ENCODE results near the gene CCDC70. TPM values are rescaled to one million over a fixed set of nuclear protein-coding genes. Genes with fewer than 3 reads are reported as not detected.

CCDC70 gene
- not detected for total RNA-seq

DNA sequence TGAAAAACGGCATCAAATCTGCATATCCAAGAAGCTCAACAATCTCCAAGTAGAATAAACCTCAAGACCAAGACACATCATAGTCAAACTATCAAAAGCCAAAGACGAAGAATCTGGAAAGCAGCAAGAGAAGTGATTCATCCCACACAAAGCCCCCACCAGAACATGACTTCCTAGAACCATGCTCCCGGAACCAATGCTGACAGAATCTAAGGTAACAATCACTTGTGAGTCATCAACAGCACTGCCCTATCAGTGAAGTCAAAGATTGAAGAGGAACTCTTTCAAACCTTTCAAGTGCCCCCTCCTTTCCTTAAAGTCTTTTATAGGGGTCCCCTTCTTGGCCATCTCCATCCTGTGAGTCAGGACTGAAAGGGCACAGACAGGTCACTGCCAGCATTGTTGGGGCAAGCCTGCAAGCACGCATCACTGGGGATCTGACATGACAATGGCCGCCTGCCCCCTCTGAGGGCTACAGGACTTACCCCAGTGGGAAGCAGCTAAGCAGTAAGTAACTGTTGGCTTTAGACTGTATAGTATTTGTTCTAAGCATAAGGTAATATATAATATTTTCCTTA lies at the start of gene CCDC70:
CCDC70 (plus strand) TSS at position 247 of the 578 bp plus-strand sequence. CDS start 3,443 bp downstream, outside the sequence.
- Histone ChIP-seq H3K4me3 (no peak within 1 kb of the TSS), H3K27me3 (no peaks in the 10 kb centered on the region), H3K9me3 (no peaks in the 10 kb centered on the region), H3K27ac (no peak within 1 kb of the TSS), H3K36me3 (no peaks in the 10 kb centered on the region), H3K4me1 (no peaks in the 10 kb centered on the region)
- no peak for DNase-seq
- TF ChIP-seq POLR2A (IDR thresholded peaks at IDR 0.05) (no peak), CTCF (IDR thresholded peaks at IDR 0.05) (no peak)

DNA sequence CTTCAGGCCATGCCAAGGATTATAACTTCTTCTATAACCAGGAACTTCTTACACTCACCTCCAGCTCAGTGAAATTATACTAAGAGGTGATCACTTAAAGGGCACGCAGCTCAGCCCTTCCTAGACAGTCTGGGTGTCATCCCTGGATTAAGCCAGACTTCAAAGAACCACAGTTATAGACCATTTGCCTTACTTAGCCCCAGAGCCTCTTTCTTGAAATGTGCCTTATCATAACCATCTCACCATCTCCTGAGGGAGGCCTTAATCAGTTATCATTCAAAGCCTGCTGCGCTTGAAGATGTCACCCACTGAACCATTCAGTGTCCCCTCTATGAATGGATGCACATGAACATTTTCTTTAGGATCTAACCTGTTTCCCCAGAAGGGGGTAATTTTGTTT lies 47.7 kb upstream of the CCDC70 start:
- TF ChIP-seq CTCF (IDR thresholded peaks at IDR 0.05) (no peak), POLR2A (IDR thresholded peaks at IDR 0.05) (no peak)
- H3K27me3 ChIP-seq: no peaks in the 10 kb centered on the region
- H3K4me1 ChIP-seq: peaks cover 0 to 14% (median 0%) of the 10 kb centered on the region in 4 donors
- H3K4me3 ChIP-seq: no peak overlapping the region
- DNase-seq: no peak
- H3K27ac ChIP-seq: no peak overlapping the region
- no peaks in the 10 kb centered on the region for H3K9me3 ChIP-seq
- H3K36me3 ChIP-seq: no peaks in the 10 kb centered on the region

GRCh38 chr13:51814825-51815650 lies 46.7 kb upstream of the CCDC70 start:
- Histone ChIP-seq H3K27me3 (no peaks in the 10 kb centered on the region), H3K4me1 (peaks cover 0 to 14% (median 0%) of the 10 kb centered on the region in 4 donors), H3K9me3 (no peaks in the 10 kb centered on the region), H3K36me3 (no peaks in the 10 kb centered on the region), H3K27ac (no peak overlapping the region), H3K4me3 (peak overlapping the region in 2 of 4 donors; percentile 34 to 43)
- TF ChIP-seq CTCF (IDR thresholded peaks at IDR 0.05): peak; percentile 70 to 84 (median 82)
- TF ChIP-seq POLR2A (IDR thresholded peaks at IDR 0.05): peak in 1 of 2 donors; percentile 15
- peak; percentile 65 to 91 (median 71) for DNase-seq

DNA sequence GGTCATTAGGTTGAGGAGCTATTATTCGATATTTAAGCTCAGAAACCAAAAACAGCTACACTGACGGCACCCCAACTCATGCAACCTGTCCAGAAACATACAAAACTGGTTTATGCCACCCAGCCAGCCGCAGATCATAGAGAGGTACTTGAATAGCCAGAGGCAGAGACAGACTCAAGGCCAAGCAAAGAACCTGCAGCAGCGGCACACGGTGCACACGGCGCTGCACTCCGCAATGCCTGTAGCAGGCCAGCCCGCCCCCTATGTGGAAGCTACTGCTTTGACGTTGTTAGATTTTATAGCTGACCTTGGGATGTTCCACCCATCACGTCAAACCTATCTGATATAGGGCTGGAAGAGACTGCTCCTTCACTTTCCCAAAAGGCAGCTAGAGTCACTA lies 45.9 kb upstream of the CCDC70 start:
- H3K27me3 ChIP-seq: no peaks in the 10 kb centered on the region
- peaks cover 0 to 14% (median 0%) of the 10 kb centered on the region in 4 donors for H3K4me1 ChIP-seq
- H3K4me3 ChIP-seq: no peak overlapping the region
- TF ChIP-seq CTCF (IDR thresholded peaks at IDR 0.05) (no peak), POLR2A (IDR thresholded peaks at IDR 0.05) (no peak)
- no peak overlapping the region for H3K27ac ChIP-seq
- DNase-seq: no peak
- H3K9me3 ChIP-seq: no peaks in the 10 kb centered on the region
- no peaks in the 10 kb centered on the region for H3K36me3 ChIP-seq

GRCh38 chr13:51816604-51817249 lies 45.0 kb upstream of the CCDC70 start:
- TF ChIP-seq POLR2A (IDR thresholded peaks at IDR 0.05) (no peak), CTCF (IDR thresholded peaks at IDR 0.05) (no peak)

More at GRCh38 chr13:51816604-51817249, 45.0 kb upstream of the CCDC70 start:
- Histone ChIP-seq H3K27ac (no peak overlapping the region), H3K4me3 (no peak overlapping the region), H3K36me3 (no peaks in the 10 kb centered on the region), H3K9me3 (no peaks in the 10 kb centered on the region), H3K27me3 (no peaks in the 10 kb centered on the region), H3K4me1 (peaks cover 0 to 14% (median under 1%) of the 10 kb centered on the region in 4 donors)
- no peak for DNase-seq
